ENCODE results near the gene MYBPC3. TPM values are rescaled to one million over a fixed set of nuclear protein-coding genes. Genes with fewer than 3 reads are reported as not detected.
A peak's percentile ranks its signal among the peaks of the same experiment; 100 is the strongest.

MYBPC3 gene
- total and polyA plus RNA-seq, 4 donors: 0.06 to 0.16 (median 0.15) TPM; not detected in 1

GRCh38 chr11:47305734-47306483, 46.6 kb downstream of the MYBPC3 start:
- Histone ChIP-seq H3K36me3 (ENCODE audit: control insufficient read depth, insufficient read depth, low read length) (peaks cover 71% of the 10 kb centered on the region), H3K27ac (ENCODE audit: low read depth, low read length) (peak overlapping the region; percentile 10), H3K4me3 (ENCODE audit: low read depth, low read length) (no peak overlapping the region), H3K4me1 (ENCODE audit: control insufficient read depth, insufficient read depth, low read length) (peaks cover 18% of the 10 kb centered on the region), H3K27me3 (ENCODE audit: control insufficient read depth, insufficient read depth, low read length) (no peaks in the 10 kb centered on the region), H3K9me3 (ENCODE audit: control insufficient read depth, insufficient read depth, low read length) (peaks cover 2% of the 10 kb centered on the region)
- 49% methylated on average over 2 of the region's 3 CpGs for WGBS (ENCODE audit: insufficient coverage)
- peak in 4 of 6 donors; percentile 7 to 64 (median 37) for DNase-seq (ENCODE audit: low read depth in 4 of 6, low spot score in 6 of 6)

- Histone ChIP-seq H3K36me3 (ENCODE audit: control insufficient read depth, insufficient read depth, low read length) (peaks cover 60% of the 10 kb centered on the region), H3K27me3 (ENCODE audit: control insufficient read depth, insufficient read depth, low read length) (no peaks in the 10 kb centered on the region), H3K4me3 (ENCODE audit: low read depth, low read length) (no peak overlapping the region), H3K9me3 (ENCODE audit: control insufficient read depth, insufficient read depth, low read length) (peaks cover 11% of the 10 kb centered on the region), H3K27ac (ENCODE audit: low read depth, low read length) (no peak overlapping the region), H3K4me1 (ENCODE audit: control insufficient read depth, insufficient read depth, low read length) (peaks cover 18% of the 10 kb centered on the region)
- WGBS (ENCODE audit: insufficient coverage): no CpG with 5 or more reads among the region's 1 CpG
- DNase-seq (ENCODE audit: low read depth in 4 of 6, low spot score in 6 of 6): no peak
These were observed 49.6 kb downstream of the MYBPC3 start for GRCh38 chr11:47302853-47303252.

DNA sequence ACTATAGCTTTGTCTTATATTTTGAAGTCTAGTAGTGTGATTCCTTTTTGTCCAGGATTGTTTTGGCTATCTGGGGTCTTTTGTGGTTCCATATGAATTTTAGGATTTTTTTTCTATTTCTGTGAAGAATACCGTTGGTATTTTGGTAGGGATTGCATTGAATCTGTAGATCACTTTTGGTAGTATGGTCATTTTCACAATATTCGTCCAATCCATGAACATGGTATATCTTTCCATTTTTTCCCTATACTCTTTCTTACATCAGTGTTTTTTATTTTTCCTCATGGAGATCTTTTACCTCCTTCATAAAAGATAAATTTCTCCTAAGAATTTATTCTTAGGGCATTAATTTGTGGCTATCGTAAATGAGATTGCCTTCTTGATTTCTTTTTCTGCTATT, 53.4 kb downstream of the MYBPC3 start:
- no peaks in the 10 kb centered on the region for H3K27me3 ChIP-seq (ENCODE audit: control insufficient read depth, insufficient read depth, low read length)
- no peak overlapping the region for H3K27ac ChIP-seq (ENCODE audit: low read depth, low read length)
- DNase-seq (ENCODE audit: low read depth in 4 of 6, low spot score in 6 of 6): no peak
- H3K4me1 ChIP-seq (ENCODE audit: control insufficient read depth, insufficient read depth, low read length): no peaks in the 10 kb centered on the region
- H3K9me3 ChIP-seq (ENCODE audit: control insufficient read depth, insufficient read depth, low read length): peaks cover 11% of the 10 kb centered on the region
- H3K36me3 ChIP-seq (ENCODE audit: control insufficient read depth, insufficient read depth, low read length): peaks cover 57% of the 10 kb centered on the region
- H3K4me3 ChIP-seq (ENCODE audit: low read depth, low read length): no peak overlapping the region
- WGBS (ENCODE audit: insufficient coverage): no CpG with 5 or more reads among the region's 3 CpGs

DNA sequence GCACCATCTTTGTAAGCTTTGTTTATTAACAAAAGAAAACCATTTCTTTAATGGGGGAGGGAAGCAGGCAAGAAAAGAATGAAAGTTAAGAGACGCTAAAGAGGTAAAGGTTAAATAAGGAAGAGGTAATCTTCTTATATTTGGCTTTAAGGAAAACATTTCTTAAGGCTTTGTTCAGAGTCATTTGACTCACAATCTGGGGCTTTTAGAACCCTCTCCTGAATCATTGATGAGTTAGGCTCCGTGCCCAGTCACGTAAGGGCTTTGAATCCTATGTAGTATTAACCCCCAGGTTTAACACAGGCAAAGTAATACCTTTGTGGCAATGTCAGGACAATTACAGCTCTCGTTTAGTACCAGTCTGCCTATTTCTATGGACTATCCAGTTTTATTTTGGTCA, 56.5 kb downstream of the MYBPC3 start:
- peaks cover 9% of the 10 kb centered on the region for H3K9me3 ChIP-seq (ENCODE audit: control insufficient read depth, insufficient read depth, low read length)
- 83% methylated on average over 1 of the region's 4 CpGs for WGBS (ENCODE audit: insufficient coverage)
- H3K4me3 ChIP-seq (ENCODE audit: low read depth, low read length): no peak overlapping the region
- no peaks in the 10 kb centered on the region for H3K4me1 ChIP-seq (ENCODE audit: control insufficient read depth, insufficient read depth, low read length)
- H3K27ac ChIP-seq (ENCODE audit: low read depth, low read length): no peak overlapping the region
- DNase-seq (ENCODE audit: low read depth in 4 of 6, low spot score in 6 of 6): no peak
- peaks cover 71% of the 10 kb centered on the region for H3K36me3 ChIP-seq (ENCODE audit: control insufficient read depth, insufficient read depth, low read length)
- H3K27me3 ChIP-seq (ENCODE audit: control insufficient read depth, insufficient read depth, low read length): no peaks in the 10 kb centered on the region

DNA sequence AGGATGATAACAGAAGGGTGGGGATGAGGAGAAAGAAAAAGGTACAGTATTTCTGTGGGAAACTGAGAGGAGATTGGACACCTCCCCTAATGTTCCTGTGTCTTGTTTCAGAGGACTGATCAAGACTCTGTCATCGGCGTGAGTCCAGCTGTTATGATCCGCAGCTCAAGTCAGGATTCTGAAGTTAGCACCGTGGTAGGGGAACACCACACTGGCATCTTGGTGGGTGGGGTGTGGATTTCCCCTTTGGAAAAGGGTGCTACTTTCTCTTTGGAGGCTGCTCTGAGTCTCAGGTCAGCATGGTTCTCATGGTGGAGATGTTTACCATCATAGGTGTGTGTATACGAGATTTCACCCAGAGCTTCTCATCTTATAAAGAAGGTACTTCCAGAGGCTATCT, 57.1 kb downstream of the MYBPC3 start:
- H3K4me3 ChIP-seq (ENCODE audit: low read depth, low read length): no peak overlapping the region
- H3K27me3 ChIP-seq (ENCODE audit: control insufficient read depth, insufficient read depth, low read length): no peaks in the 10 kb centered on the region
- H3K36me3 ChIP-seq (ENCODE audit: control insufficient read depth, insufficient read depth, low read length): peaks cover 76% of the 10 kb centered on the region
- no peak overlapping the region for H3K27ac ChIP-seq (ENCODE audit: low read depth, low read length)
- peaks cover 9% of the 10 kb centered on the region for H3K9me3 ChIP-seq (ENCODE audit: control insufficient read depth, insufficient read depth, low read length)
- WGBS (ENCODE audit: insufficient coverage): 98% methylated on average over 4 of the region's 5 CpGs
- DNase-seq (ENCODE audit: low read depth in 4 of 6, low spot score in 6 of 6): no peak
- H3K4me1 ChIP-seq (ENCODE audit: control insufficient read depth, insufficient read depth, low read length): no peaks in the 10 kb centered on the region

DNA sequence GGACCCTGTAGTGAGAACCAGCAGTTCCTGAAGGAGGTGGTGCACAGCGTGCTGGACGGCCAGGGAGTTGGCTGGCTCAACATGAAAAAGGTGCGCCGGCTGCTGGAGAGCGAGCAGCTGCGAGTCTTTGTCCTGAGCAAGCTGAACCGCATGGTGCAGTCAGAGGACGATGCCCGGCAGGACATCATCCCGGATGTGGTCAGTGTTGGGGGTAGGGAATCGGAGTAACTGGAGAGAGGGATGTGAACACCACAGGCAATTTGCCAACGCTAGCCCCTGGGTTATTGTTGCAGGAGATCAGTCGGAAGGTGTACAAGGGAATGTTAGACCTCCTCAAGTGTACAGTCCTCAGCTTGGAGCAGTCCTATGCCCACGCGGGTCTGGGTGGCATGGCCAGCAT, 62.6 kb downstream of the MYBPC3 start:
- Histone ChIP-seq H3K4me3 (ENCODE audit: low read depth, low read length) (no peak overlapping the region), H3K27me3 (ENCODE audit: control insufficient read depth, insufficient read depth, low read length) (no peaks in the 10 kb centered on the region), H3K9me3 (ENCODE audit: control insufficient read depth, insufficient read depth, low read length) (no peaks in the 10 kb centered on the region), H3K27ac (ENCODE audit: low read depth, low read length) (no peak overlapping the region), H3K4me1 (ENCODE audit: control insufficient read depth, insufficient read depth, low read length) (no peaks in the 10 kb centered on the region), H3K36me3 (ENCODE audit: control insufficient read depth, insufficient read depth, low read length) (peaks cover 93% of the 10 kb centered on the region)
- no peak for DNase-seq (ENCODE audit: low read depth in 4 of 6, low spot score in 6 of 6)
- 95% methylated on average over 15 of the region's 15 CpGs for WGBS (ENCODE audit: insufficient coverage)

DNA sequence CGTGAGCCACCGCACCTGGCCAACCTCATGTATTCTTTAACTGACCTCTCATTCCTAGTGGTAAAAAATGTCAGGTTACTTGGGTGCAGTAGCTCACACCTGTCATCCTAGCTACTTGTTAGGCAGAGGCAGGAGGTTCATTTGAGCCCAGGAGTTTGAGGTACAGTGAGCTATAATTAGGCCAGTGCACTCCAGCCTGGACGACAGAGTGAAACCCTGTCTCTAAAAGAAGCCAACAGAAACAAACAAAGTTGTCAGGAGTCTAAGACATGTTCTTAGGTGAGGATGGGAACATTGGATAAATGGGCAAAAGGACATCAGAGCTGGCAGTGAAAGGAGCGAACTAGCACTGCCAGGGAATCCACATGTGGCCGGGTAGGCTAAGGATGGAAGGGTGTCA, 64.4 kb downstream of the MYBPC3 start:
- DNase-seq (ENCODE audit: low read depth in 4 of 6, low spot score in 6 of 6): no peak
- Histone ChIP-seq H3K27me3 (ENCODE audit: control insufficient read depth, insufficient read depth, low read length) (no peaks in the 10 kb centered on the region), H3K9me3 (ENCODE audit: control insufficient read depth, insufficient read depth, low read length) (no peaks in the 10 kb centered on the region), H3K4me1 (ENCODE audit: control insufficient read depth, insufficient read depth, low read length) (no peaks in the 10 kb centered on the region), H3K36me3 (ENCODE audit: control insufficient read depth, insufficient read depth, low read length) (peaks cover 95% of the 10 kb centered on the region), H3K4me3 (ENCODE audit: low read depth, low read length) (no peak overlapping the region), H3K27ac (ENCODE audit: low read depth, low read length) (no peak overlapping the region)
- WGBS (ENCODE audit: insufficient coverage): 90% methylated on average over 3 of the region's 5 CpGs

DNA sequence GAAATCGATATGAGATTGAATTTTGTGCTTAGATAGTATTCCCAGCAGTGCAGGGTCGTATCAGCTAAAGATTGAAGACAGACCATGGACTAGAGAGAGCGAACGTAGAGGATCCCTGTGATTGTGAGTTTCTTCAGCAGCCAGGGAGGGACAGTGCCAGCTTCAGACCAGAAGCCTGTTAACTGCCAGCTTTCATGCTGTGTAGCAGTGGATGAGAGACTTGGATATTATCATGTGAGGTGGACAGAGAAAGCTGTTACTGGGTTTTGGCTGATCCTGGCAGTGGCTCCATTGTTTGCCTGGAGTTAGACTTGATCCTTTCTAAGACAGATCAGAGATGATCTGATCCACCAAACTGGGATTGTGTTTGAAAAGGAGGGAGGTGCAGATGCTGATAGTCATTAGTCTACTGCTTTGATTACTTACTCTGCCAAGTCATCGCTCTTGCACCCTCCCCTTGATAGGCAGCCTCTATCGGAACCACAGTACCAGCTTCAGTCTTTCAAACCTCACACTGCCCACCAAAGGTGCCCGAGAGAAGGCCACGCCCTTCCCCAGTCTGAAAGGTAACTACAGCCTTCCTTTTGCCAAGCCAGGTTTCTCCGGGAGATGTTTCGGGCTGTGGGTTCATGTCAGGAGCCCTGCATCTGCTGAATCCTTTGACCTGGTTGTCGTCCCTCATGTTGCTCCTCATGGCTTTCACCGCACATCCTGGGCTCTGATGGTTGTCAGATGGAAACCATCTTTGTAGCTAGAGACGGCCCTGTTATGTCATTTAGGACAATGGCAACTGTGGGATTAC, 66.3 kb downstream of the MYBPC3 start:
- H3K4me1 ChIP-seq (ENCODE audit: control insufficient read depth, insufficient read depth, low read length): no peaks in the 10 kb centered on the region
- no peak for DNase-seq (ENCODE audit: low read depth in 4 of 6, low spot score in 6 of 6)
- no peaks in the 10 kb centered on the region for H3K27me3 ChIP-seq (ENCODE audit: control insufficient read depth, insufficient read depth, low read length)
- no peak overlapping the region for H3K27ac ChIP-seq (ENCODE audit: low read depth, low read length)
- whole genome bisulfite sequencing (ENCODE audit: insufficient coverage): 96% methylated on average over 13 of the region's 13 CpGs
- H3K9me3 ChIP-seq (ENCODE audit: control insufficient read depth, insufficient read depth, low read length): no peaks in the 10 kb centered on the region
- H3K4me3 ChIP-seq (ENCODE audit: low read depth, low read length): no peak overlapping the region
- H3K36me3 ChIP-seq (ENCODE audit: control insufficient read depth, insufficient read depth, low read length): peaks cover 96% of the 10 kb centered on the region

GRCh38 chr11:47284151-47284550, 68.4 kb downstream of the MYBPC3 start:
- no peaks in the 10 kb centered on the region for H3K27me3 ChIP-seq (ENCODE audit: control insufficient read depth, insufficient read depth, low read length)
- peaks cover 90% of the 10 kb centered on the region for H3K36me3 ChIP-seq (ENCODE audit: control insufficient read depth, insufficient read depth, low read length)
- no peaks in the 10 kb centered on the region for H3K9me3 ChIP-seq (ENCODE audit: control insufficient read depth, insufficient read depth, low read length)
- H3K4me3 ChIP-seq (ENCODE audit: low read depth, low read length): no peak overlapping the region
- no peak overlapping the region for H3K27ac ChIP-seq (ENCODE audit: low read depth, low read length)
- no peaks in the 10 kb centered on the region for H3K4me1 ChIP-seq (ENCODE audit: control insufficient read depth, insufficient read depth, low read length)
- 100% methylated on average over 2 of the region's 4 CpGs for WGBS (ENCODE audit: insufficient coverage)
- no peak for DNase-seq (ENCODE audit: low read depth in 4 of 6, low spot score in 6 of 6)

DNA sequence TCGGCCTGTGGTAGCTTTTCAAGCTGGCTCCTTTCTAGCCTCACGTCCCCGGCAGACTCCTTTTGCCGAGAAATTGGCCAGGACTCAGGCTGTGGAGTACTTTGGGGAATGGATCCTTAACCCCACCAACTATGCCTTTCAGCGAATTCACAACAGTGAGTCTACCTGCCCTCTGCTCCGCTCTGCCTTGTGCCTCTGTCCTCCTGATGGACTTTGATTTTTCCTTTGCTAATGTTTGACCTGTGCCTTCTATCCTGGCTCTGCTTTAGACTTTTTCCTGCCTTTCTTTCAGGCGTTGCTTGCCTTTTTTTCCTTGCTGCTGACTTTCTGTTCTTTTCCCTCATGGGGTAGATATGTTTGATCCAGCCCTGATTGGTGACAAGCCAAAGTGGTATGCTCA, 70.0 kb downstream of the MYBPC3 start:
- WGBS (ENCODE audit: insufficient coverage): 99% methylated on average over 4 of the region's 7 CpGs
- DNase-seq (ENCODE audit: low read depth in 4 of 6, low spot score in 6 of 6): no peak
- Histone ChIP-seq H3K27me3 (ENCODE audit: control insufficient read depth, insufficient read depth, low read length) (no peaks in the 10 kb centered on the region), H3K36me3 (ENCODE audit: control insufficient read depth, insufficient read depth, low read length) (peaks cover 77% of the 10 kb centered on the region), H3K4me1 (ENCODE audit: control insufficient read depth, insufficient read depth, low read length) (no peaks in the 10 kb centered on the region), H3K4me3 (ENCODE audit: low read depth, low read length) (no peak overlapping the region), H3K9me3 (ENCODE audit: control insufficient read depth, insufficient read depth, low read length) (no peaks in the 10 kb centered on the region), H3K27ac (ENCODE audit: low read depth, low read length) (no peak overlapping the region)
